HG02678 (cell line): Measurements from ENCODE around the gene ALDH9A1.
"Not testable (repeated sequence)": the region's sequence is repeated elsewhere in the genome, so short reads cannot be mapped to it uniquely, and the experiment has no call there.

ENCODE experiments used
- ATAC-seq: cut with Tn5 transposase; IDR thresholded peaks from one replicate; pipeline ENCODE4 v1.9.1; 2021; ENCODE audit warnings: mild to moderate bottlenecking, moderate library complexity; ENCODE audit not compliant: unreplicated experiment

The ALDH9A1 gene

GRCh38 chr1:165697881-165698760 is at the start of gene ALDH9A1:
TSS of gene ALDH9A1 (minus strand) at chr1:165698562. CDS start at chr1:165698558, 4 bp downstream.
- peak; percentile 93 for ATAC-seq

DNA sequence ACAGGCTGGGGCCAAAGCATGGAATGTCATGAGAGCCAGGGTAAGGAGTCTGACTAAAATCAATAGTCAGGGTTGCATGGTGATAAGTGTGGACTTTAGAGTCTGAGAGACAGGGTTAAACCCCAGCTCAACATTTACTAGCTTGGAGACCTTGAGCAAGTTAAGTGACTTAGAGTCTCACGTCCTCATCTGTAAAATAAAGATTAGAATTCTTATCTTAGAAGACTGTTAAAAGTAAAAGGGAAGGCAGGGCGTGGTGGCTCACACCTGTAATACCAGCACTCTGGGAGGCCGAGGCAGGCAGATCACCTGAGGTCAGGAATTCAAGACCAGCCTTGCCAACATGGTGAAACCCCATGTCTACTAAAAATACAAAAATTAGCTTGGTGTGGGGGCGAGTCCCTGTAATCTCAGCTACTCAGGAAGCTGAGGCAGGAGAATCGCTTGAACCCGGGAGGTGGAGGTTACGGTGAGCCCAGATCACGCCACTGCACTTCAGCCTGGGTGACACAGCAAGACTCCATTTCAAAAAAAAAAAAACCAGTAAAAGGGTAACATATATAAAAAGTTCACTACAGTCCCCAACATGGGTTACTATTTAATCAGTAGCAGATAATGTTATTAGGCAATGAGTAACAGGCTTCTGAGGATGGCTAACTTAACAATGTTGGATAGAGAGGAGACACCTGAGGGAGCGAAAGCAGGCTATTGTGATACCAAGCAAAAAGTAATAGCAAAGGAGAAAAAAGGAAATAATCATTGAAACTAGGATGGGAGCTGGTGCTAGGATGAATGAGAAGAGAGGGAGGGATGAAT is 49.5 kb upstream of the ALDH9A1 start:
- ATAC-seq, result no peak

GRCh38 chr1:165744913-165745312 is 46.6 kb upstream of the ALDH9A1 start:
- not testable (repeated sequence) for ATAC-seq

DNA sequence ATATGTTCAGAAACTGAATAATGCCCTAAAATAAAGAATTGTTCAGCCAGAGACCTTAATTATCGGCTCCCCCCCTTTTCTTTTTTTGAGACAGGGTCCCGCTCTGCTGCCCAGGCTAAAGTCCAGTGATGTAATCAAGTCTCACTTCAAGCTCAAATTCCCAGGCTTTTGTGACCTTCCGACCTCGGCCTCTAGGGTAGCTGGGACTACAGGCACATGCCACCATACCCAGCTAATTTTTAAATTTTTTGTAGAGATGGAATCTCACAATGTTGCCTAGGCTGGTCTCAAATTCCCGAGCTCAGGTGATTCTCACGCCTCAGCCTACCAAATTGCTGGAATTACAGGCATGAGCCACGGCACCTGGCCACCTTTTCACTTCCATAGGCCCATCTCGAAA is 43.8 kb upstream of the ALDH9A1 start:
- ATAC-seq, result no peak

DNA sequence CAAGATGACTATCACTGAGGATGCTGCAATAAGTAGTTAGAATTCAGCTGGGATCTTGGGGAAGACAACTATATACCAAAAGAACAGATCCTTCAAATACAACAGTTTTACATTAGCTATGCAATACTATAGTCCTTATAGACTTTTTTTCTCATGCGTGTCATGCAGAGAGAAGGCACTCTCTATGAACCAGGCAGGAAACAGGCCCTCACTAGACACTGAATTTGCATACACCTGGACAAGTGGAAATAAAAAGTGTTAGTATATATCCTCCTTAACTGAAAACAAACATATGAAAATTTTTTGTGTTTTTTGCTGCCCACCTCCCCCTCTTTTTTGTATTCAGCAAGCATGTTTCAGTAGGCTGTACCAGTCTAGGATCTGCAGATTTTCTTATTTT is 40.4 kb upstream of the ALDH9A1 start:
- peak; percentile 99 for ATAC-seq

GRCh38 chr1:165737196-165737595 is 38.8 kb upstream of the ALDH9A1 start:
- no peak for ATAC-seq

- ATAC-seq, result no peak
Observed at GRCh38 chr1:165734906-165735305, 36.5 kb upstream of the ALDH9A1 start.

DNA sequence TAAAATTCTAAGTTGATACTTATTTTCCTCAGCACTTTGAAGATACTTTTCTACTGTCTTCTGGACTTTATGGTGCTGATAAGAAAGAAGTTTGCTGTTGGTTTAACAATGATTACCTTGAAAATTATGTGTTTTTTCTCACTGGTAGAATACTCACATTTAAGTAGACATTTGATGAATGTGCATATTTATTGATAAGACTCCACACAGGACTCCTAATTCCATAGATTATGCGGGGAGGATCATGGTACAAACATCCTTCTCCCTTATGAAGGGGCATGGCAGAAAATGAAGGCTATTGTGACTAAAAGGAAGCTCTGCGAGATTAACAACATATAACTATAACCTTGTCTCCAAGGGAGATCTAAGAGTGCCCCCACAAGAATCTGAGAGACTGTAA is 28.5 kb upstream of the ALDH9A1 start:
- no peak for ATAC-seq

DNA sequence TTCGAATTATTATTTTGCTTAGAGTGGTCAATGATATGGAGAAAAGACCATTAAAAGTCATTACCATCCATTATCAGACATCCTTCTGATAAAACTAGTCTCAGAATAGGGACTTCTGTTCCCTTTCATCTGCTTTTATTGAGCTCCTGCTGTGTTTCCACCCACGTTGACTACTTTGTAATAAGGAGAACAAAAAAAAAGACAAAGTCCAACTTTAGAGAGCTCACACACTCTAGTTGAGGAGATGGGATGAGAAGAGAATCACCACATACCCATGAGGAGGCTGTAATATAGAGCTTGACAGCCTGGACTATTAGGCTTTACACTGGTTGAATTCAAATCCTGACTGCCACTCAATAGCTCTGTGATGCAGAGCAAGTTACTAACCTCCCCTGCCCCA is 27.8 kb upstream of the ALDH9A1 start:
- no peak for ATAC-seq

DNA sequence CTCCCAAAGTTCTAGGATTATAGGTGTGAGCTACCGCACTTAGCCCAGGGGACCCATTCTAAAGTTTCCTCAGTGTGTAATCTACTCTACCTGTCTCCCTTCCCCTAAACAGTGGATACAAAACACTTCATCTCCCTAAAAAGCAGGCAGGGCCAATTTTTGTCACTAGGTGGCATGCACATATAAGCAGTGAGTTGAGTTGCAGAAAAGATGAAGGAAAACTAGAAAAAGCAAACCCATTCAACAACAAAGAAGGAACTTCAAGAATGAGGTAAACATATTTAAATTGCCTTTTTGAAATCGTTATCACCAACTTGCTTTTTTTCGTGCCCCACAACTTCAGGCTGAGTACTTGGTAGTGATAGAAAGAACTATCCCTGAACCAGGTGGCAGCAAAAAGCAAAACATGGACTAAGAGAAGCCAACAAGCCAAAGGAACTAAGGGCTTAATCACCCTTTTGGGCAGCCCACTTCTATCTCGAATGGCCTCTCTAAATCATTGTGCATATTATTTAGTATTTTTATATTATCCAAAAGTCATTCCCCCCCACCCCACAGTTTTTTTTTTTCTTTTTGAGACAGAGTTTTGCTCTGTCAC is 19.7 kb upstream of the ALDH9A1 start:
- no peak for ATAC-seq

DNA sequence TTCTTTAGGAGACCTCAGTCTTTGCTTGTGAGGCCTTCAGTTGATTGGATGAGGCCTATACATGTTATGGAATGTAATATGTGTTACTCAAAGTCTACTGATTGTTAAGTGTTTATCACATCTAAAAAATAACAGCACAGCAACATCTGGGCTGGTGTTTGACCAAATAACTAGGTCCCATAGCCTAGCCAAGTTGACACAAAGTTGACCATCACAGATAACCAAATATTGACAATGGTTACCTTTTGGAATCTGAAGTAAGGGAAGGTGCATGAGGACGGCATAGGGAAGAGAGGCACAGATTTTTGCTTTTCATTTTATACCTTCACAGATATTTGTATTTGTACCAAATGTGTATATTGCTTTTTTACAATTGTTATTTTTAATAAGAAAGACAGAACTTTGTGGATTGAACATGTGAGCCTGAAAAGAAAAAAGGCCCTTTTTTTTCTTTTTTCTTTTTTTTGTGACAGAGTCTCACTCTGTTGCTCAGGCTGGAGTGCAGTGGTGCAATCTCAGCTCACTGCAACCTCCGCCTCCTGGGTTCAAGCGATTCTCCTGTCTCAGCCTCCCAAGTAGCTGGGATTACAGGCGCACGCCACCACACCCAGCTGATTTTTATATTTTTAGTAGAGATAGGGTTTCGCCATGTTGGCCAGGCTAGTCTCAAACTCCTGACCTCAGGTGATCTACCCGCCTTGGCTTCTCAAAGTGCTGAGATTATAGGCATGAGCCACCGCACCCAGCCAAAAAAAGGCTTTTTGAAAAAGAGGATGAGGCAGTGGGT is 18.1 kb upstream of the ALDH9A1 start:
- not testable (repeated sequence) for ATAC-seq

DNA sequence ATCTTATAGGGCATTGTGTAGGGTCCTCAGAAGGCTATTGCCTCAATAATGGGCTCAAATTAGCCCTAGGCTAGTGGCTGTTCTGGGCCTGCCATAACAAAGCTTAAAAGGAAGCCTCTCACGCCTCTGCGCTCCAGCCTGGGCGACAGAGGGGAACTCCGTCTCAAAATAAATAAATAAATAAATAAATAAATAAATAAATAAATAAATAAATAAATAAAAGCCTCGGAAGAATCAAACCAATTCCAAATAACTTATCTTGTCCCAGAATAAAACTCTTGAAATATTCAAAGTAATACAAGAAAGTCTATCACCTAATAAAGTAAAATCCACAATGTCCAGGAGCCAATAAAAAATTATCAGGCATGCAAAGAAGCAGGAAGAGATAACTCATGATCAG is 14.4 kb upstream of the ALDH9A1 start:
- no peak for ATAC-seq

GRCh38 chr1:165707984-165708706 is 9.8 kb upstream of the ALDH9A1 start:
- ATAC-seq, result no peak

DNA sequence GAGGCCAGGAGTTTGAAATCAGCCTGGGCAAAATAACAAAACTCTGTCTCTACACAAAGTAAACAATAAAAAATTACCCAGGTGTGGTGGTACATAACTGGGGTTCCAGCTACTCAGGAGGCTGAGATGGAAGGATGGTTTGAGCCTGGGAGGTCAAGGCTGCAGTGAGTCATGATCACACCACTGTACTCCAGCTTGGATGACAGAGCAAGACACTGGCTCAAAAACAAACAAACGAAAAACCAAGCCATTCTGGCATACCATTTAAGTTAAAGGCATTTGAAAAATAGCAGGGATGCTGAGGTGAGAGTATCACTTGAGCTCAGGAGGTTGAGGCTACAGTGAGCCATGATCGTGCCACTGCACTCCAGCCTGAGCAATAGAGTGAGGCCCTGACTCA is 5.3 kb upstream of the ALDH9A1 start:
- ATAC-seq, result no peak

GRCh38 chr1:165701922-165702321 is 3.6 kb upstream of the ALDH9A1 start:
- ATAC-seq, result not testable (repeated sequence)

- no peak for ATAC-seq
Observed at GRCh38 chr1:165699577-165699976, 1.2 kb upstream of the ALDH9A1 start.

- ATAC-seq, result no peak
Observed at GRCh38 chr1:165698761-165699052, 345 bp upstream of the ALDH9A1 start.

DNA sequence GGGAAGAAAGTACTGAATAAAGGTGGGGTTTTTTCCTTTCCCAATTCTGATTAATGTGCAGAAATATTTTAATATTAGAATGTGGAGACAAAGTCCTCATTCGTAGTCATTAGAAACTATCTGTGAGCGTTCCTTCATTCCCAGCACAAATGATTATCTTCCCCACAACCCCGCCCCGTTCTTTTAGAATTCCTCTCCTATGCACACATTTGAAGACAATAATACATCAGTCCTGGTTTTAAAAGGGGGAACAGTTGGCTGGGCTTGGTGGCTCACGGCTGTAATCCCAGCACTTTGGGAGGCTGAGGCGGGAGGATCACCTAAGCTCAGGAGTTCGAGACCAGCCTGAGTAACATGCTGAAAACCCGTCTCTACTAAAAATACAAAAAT is 876 bp downstream of the ALDH9A1 start:
- no peak for ATAC-seq

- ATAC-seq, result no peak
Observed at GRCh38 chr1:165696625-165697100, 1.7 kb downstream of the ALDH9A1 start.

DNA sequence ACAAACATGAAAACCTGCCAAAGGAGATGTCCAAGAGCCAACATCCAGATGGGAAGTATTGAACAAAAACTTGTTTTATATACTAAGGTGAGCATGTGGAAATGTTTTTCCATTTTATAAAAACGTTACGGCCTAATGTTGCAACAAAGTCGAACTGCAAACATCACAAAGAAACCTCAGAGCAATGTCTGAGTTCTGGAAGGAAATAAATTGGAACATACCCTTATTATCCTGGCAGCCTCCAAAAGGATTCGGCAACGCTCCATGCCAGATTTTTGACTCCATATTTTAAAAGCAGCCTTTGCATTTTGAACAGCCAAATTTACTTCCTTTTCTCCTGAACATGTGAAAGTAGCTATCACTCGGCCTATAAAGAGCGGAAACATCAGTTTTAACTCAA is 3.3 kb downstream of the ALDH9A1 start:
- no peak for ATAC-seq
